Colonic mucosa (tissue), 4 donors: ENCODE measurements around the gene CCDC158. TPM values are rescaled to one million over a fixed set of nuclear protein-coding genes. Genes with fewer than 3 reads are reported as not detected.

Source experiments
- DNase-seq: peaks from one replicate; pipeline ENCODE4 v3.0.0-alpha.2; 2020
- H3K27ac ChIP-seq: fragments of 200-600 bp; one replicate; pipeline ENCODE4 v1.8.0; 2021
- H3K27me3 ChIP-seq: fragments of 200-600 bp; one replicate; pipeline ENCODE4 v1.8.0; 2021
- H3K36me3 ChIP-seq: fragments of 200-600 bp; one replicate; pipeline ENCODE4 v1.8.0; 2021
- H3K4me1 ChIP-seq: fragments of 200-600 bp; one replicate; pipeline ENCODE4 v1.8.0; 2021; ENCODE audit warnings: mild to moderate bottlenecking
- H3K4me3 ChIP-seq: fragments of 200-600 bp; one replicate; pipeline ENCODE4 v1.8.0; 2021
- H3K9ac ChIP-seq, 2 donors: one replicate each; pipeline ENCODE4 v1.7.0; 2013; ENCODE audit warnings: control low read depth in 2 of 2, low read depth in 2 of 2, low read length in 2 of 2
- H3K9me3 ChIP-seq: fragments of 200-600 bp; one replicate; pipeline ENCODE4 v1.8.0; 2021
- CTCF ChIP-seq: fragments of 200-600 bp; IDR thresholded peaks from one replicate; pipeline ENCODE4 v1.8.0; 2022; ENCODE audit warnings: antibody characterized with exemption, mild to moderate bottlenecking
- intact Hi-C: fragments of 100-400 bp; cut with DNase I; formaldehyde crosslinking; loops from one replicate; pipeline ENCODE4 v1.14.1; 2022
- total RNA-seq, 2 donors: library from RNA; stranded (reverse); fragmentation: NEBNext Ultra II Directional in 1 of 2; extraction: Animal tissue kit (Norgen Biotek cat#: 25700) in 1 of 2; gene quantifications; one replicate each; pipeline ENCODE4 v1.2.1, GENCODE V29; 2021
- donor health status: healthy.
- donor health status: DM: no; HTN: no; CAD: no.
- donor health status: DM: no; HTN: no; CAD: no.

CCDC158 gene
- total RNA-seq, 2 donors from 2014 or later = not detected

GRCh38 chr4:76384052-76384451 lies 36.9 kb downstream of the CCDC158 start:
- Histone ChIP-seq H3K27me3 (no peaks in the 10 kb centered on the region), H3K27ac (no peak overlapping the region), H3K36me3 (no peaks in the 10 kb centered on the region), H3K4me3 (no peak overlapping the region), H3K9me3 (no peaks in the 10 kb centered on the region), H3K4me1 (no peaks in the 10 kb centered on the region), H3K9ac (no peak overlapping the region)
- no peak for TF ChIP-seq CTCF
- DNase-seq = no peak
- intact Hi-C loops = no loop called here

DNA sequence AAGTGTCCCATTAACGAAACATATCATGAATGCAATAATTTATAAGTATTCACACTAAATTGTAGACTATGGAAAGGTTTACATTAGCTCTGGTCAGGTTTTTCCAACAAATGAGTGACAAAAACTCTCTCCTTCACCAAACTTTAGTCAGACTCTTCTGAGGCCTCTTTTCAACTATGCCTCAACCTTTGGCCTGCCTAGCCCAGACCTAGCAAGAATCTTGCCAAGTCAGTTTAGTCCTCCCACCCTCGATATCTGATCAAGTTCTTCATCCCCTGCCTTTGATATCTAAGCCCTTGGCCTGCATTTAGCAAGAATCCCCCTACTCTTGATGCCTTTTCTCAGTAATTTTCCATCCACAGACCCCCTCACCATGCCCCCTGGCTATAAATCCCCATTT lies 37.9 kb downstream of the CCDC158 start:
- Histone ChIP-seq H3K4me1 (no peaks in the 10 kb centered on the region), H3K4me3 (no peak overlapping the region), H3K36me3 (no peaks in the 10 kb centered on the region), H3K9ac (no peak overlapping the region), H3K27me3 (no peaks in the 10 kb centered on the region), H3K9me3 (no peaks in the 10 kb centered on the region), H3K27ac (no peak overlapping the region)
- intact Hi-C loops = no loop called here
- TF ChIP-seq CTCF = no peak
- no peak for DNase-seq

GRCh38 chr4:76381986-76382385 lies 39.0 kb downstream of the CCDC158 start:
- H3K27me3 ChIP-seq = no peaks in the 10 kb centered on the region
- no peaks in the 10 kb centered on the region for H3K36me3 ChIP-seq
- H3K4me3 ChIP-seq = no peak overlapping the region
- H3K27ac ChIP-seq = no peak overlapping the region
- no peak for TF ChIP-seq CTCF
- no peak overlapping the region for H3K9ac ChIP-seq
- intact Hi-C loops = no loop called here
- no peaks in the 10 kb centered on the region for H3K4me1 ChIP-seq
- no peaks in the 10 kb centered on the region for H3K9me3 ChIP-seq
- DNase-seq = no peak

DNA sequence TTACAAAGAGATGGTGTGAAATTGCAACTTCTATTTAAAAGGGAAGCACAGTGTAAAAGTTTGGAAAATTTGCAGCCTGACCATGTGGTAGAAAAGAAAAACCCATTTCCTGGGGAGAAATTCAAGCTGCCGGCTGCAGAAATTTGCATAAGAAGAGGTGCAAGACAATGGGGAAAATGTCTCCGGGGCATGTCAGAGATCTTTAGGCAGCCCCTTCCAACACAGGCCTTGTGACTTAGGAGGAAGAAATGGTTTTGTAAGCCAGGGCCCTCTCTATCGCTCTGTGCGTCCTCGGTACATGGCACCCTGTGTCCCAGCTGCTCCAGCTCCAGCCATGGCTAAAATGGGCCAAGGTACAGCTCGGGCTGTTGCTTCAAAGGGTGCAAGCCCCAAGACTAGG lies 40.4 kb downstream of the CCDC158 start:
- DNase-seq = no peak
- Histone ChIP-seq H3K27ac (no peak overlapping the region), H3K27me3 (no peaks in the 10 kb centered on the region), H3K9me3 (no peaks in the 10 kb centered on the region), H3K36me3 (no peaks in the 10 kb centered on the region), H3K9ac (no peak overlapping the region), H3K4me1 (no peaks in the 10 kb centered on the region), H3K4me3 (no peak overlapping the region)
- no peak for TF ChIP-seq CTCF
- intact Hi-C loops = no loop called here

DNA sequence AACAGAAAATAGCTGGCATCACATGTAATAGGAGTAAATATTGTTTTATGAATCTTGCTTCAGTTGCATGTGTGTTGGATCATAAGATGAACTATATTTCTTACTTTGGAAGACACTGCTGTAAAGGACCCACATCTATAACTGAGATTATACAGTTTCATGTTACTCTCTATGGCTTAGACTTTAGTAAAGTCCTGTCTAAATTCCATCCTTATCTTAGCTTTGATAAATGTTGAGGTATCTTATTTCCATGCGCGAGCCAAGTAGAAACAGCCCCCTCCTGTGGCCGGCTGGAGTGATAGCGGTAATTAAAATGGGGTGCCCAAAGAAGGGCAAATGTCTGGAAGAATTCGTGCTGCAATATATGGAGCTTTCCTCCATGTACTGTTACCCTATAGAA lies 43.0 kb downstream of the CCDC158 start:
- H3K27me3 ChIP-seq = no peaks in the 10 kb centered on the region
- H3K4me1 ChIP-seq = no peaks in the 10 kb centered on the region
- H3K9ac ChIP-seq = no peak overlapping the region
- H3K27ac ChIP-seq = no peak overlapping the region
- H3K4me3 ChIP-seq = no peak overlapping the region
- no peaks in the 10 kb centered on the region for H3K36me3 ChIP-seq
- TF ChIP-seq CTCF = peak; percentile 47
- peak; percentile 58 for DNase-seq
- intact Hi-C loops = loop anchor here (5.0 kb wide), 3 partner anchors 71 to 196 kb away; partner anchors contain the start of genes FAM47E and STBD1
- H3K9me3 ChIP-seq = no peaks in the 10 kb centered on the region

DNA sequence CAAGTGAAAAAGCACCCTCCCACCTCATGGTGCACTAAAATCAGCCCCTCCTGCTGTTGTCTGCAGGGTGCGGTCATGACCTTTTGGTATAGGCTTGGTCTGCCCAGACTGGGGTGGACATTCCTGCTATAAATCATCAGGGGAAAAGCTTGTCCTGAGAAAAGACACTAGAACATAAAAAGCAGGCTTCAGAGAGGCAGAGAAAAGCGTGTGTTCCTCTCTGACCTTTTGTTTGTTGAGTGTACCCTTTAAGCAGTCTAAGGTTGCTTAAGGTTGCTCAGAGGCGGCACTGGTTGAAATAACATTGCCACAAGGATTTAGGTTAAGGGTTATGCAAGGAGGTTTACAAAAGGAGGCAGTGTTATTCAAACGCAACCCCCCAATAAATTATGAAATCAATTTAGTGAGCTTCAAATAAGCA lies 43.5 kb downstream of the CCDC158 start:
- Histone ChIP-seq H3K4me3 (no peak overlapping the region), H3K4me1 (no peaks in the 10 kb centered on the region), H3K27ac (no peak overlapping the region), H3K36me3 (no peaks in the 10 kb centered on the region), H3K9ac (no peak overlapping the region), H3K27me3 (no peaks in the 10 kb centered on the region), H3K9me3 (no peaks in the 10 kb centered on the region)
- intact Hi-C loops = loop anchor here (5.0 kb wide), 3 partner anchors 70 to 195 kb away; partner anchors contain the start of genes FAM47E and STBD1
- DNase-seq = no peak
- TF ChIP-seq CTCF = no peak
